ENCODE measurements around the gene FGFBP1.

The FGFBP1 gene

GRCh38 chr4:15963576-15963975 is 25.0 kb upstream of the FGFBP1 start:
- Histone ChIP-seq H3K9me3 (ENCODE audit: control insufficient read depth, insufficient read depth, low read length) (no peaks in the 10 kb centered on the region), H3K36me3 (ENCODE audit: control insufficient read depth, insufficient read depth, low read length) (peaks cover 5% of the 10 kb centered on the region), H3K27me3 (ENCODE audit: control insufficient read depth, insufficient read depth, low read length) (no peaks in the 10 kb centered on the region), H3K27ac (ENCODE audit: low read depth, low read length) (no peak overlapping the region), H3K9ac (ENCODE audit: low read depth, low read length) (no peak overlapping the region), H3K4me1 (ENCODE audit: control insufficient read depth, insufficient read depth, low read length) (no peaks in the 10 kb centered on the region), H3K4me3 (ENCODE audit: low read depth, low read length) (no peak overlapping the region)

GRCh38 chr4:15963001-15963451 is 24.5 kb upstream of the FGFBP1 start, which contains the start of gene FGFBP2:
Gene FGFBP2, minus strand, starts transcription at chr4:15963175. Its CDS starts 46 bp downstream, at chr4:15963129.
- Histone ChIP-seq H3K9me3 (ENCODE audit: control insufficient read depth, insufficient read depth, low read length) (no peaks in the 10 kb centered on the region), H3K9ac (ENCODE audit: low read depth, low read length) (no peak within 1 kb of the TSS), H3K27ac (ENCODE audit: low read depth, low read length) (no peak within 1 kb of the TSS), H3K27me3 (ENCODE audit: control insufficient read depth, insufficient read depth, low read length) (no peaks in the 10 kb centered on the region), H3K36me3 (ENCODE audit: control insufficient read depth, insufficient read depth, low read length) (no peaks in the 10 kb centered on the region), H3K4me3 (ENCODE audit: low read depth, low read length) (no peak within 1 kb of the TSS), H3K4me1 (ENCODE audit: control insufficient read depth, insufficient read depth, low read length) (peaks cover 4% of the 10 kb centered on the region)

GRCh38 chr4:15961781-15962510 is 23.4 kb upstream of the FGFBP1 start:
- Histone ChIP-seq H3K4me3 (ENCODE audit: low read depth, low read length) (no peak overlapping the region), H3K9me3 (ENCODE audit: control insufficient read depth, insufficient read depth, low read length) (no peaks in the 10 kb centered on the region), H3K36me3 (ENCODE audit: control insufficient read depth, insufficient read depth, low read length) (no peaks in the 10 kb centered on the region), H3K27me3 (ENCODE audit: control insufficient read depth, insufficient read depth, low read length) (no peaks in the 10 kb centered on the region), H3K27ac (ENCODE audit: low read depth, low read length) (no peak overlapping the region), H3K4me1 (ENCODE audit: control insufficient read depth, insufficient read depth, low read length) (peaks cover 4% of the 10 kb centered on the region), H3K9ac (ENCODE audit: low read depth, low read length) (no peak overlapping the region)

GRCh38 chr4:15958562-15958961 is 20.0 kb upstream of the FGFBP1 start:
- H3K27ac ChIP-seq (ENCODE audit: low read depth, low read length): no peak overlapping the region
- H3K27me3 ChIP-seq (ENCODE audit: control insufficient read depth, insufficient read depth, low read length): no peaks in the 10 kb centered on the region
- H3K9ac ChIP-seq (ENCODE audit: low read depth, low read length): no peak overlapping the region
- H3K4me1 ChIP-seq (ENCODE audit: control insufficient read depth, insufficient read depth, low read length): peaks cover 4% of the 10 kb centered on the region
- H3K9me3 ChIP-seq (ENCODE audit: control insufficient read depth, insufficient read depth, low read length): peaks cover 7% of the 10 kb centered on the region
- H3K4me3 ChIP-seq (ENCODE audit: low read depth, low read length): no peak overlapping the region
- H3K36me3 ChIP-seq (ENCODE audit: control insufficient read depth, insufficient read depth, low read length): no peaks in the 10 kb centered on the region

GRCh38 chr4:15956179-15956850 is 17.8 kb upstream of the FGFBP1 start:
- Histone ChIP-seq H3K9me3 (ENCODE audit: control insufficient read depth, insufficient read depth, low read length) (peaks cover 7% of the 10 kb centered on the region), H3K27ac (ENCODE audit: low read depth, low read length) (no peak overlapping the region), H3K36me3 (ENCODE audit: control insufficient read depth, insufficient read depth, low read length) (no peaks in the 10 kb centered on the region), H3K4me1 (ENCODE audit: control insufficient read depth, insufficient read depth, low read length) (peaks cover 4% of the 10 kb centered on the region), H3K27me3 (ENCODE audit: control insufficient read depth, insufficient read depth, low read length) (no peaks in the 10 kb centered on the region), H3K4me3 (ENCODE audit: low read depth, low read length) (no peak overlapping the region), H3K9ac (ENCODE audit: low read depth, low read length) (no peak overlapping the region)

GRCh38 chr4:15955670-15956069 is 17.1 kb upstream of the FGFBP1 start:
- Histone ChIP-seq H3K9me3 (ENCODE audit: control insufficient read depth, insufficient read depth, low read length) (peaks cover 7% of the 10 kb centered on the region), H3K27me3 (ENCODE audit: control insufficient read depth, insufficient read depth, low read length) (no peaks in the 10 kb centered on the region), H3K4me1 (ENCODE audit: control insufficient read depth, insufficient read depth, low read length) (peaks cover 4% of the 10 kb centered on the region), H3K36me3 (ENCODE audit: control insufficient read depth, insufficient read depth, low read length) (no peaks in the 10 kb centered on the region), H3K9ac (ENCODE audit: low read depth, low read length) (no peak overlapping the region), H3K27ac (ENCODE audit: low read depth, low read length) (no peak overlapping the region), H3K4me3 (ENCODE audit: low read depth, low read length) (no peak overlapping the region)

- H3K4me1 ChIP-seq (ENCODE audit: control insufficient read depth, insufficient read depth, low read length): peaks cover 4% of the 10 kb centered on the region
- no peak overlapping the region for H3K4me3 ChIP-seq (ENCODE audit: low read depth, low read length)
- no peaks in the 10 kb centered on the region for H3K27me3 ChIP-seq (ENCODE audit: control insufficient read depth, insufficient read depth, low read length)
- H3K36me3 ChIP-seq (ENCODE audit: control insufficient read depth, insufficient read depth, low read length): no peaks in the 10 kb centered on the region
- H3K9me3 ChIP-seq (ENCODE audit: control insufficient read depth, insufficient read depth, low read length): peaks cover 7% of the 10 kb centered on the region
- H3K27ac ChIP-seq (ENCODE audit: low read depth, low read length): no peak overlapping the region
- no peak overlapping the region for H3K9ac ChIP-seq (ENCODE audit: low read depth, low read length)
These were observed 15.1 kb upstream of the FGFBP1 start for GRCh38 chr4:15953625-15954024.

GRCh38 chr4:15951781-15952180 is 13.2 kb upstream of the FGFBP1 start:
- no peak overlapping the region for H3K4me3 ChIP-seq (ENCODE audit: low read depth, low read length)
- H3K27ac ChIP-seq (ENCODE audit: low read depth, low read length): no peak overlapping the region
- H3K4me1 ChIP-seq (ENCODE audit: control insufficient read depth, insufficient read depth, low read length): no peaks in the 10 kb centered on the region

GRCh38 chr4:15948826-15949225 is 10.3 kb upstream of the FGFBP1 start:
- Histone ChIP-seq H3K9ac (ENCODE audit: low read depth, low read length) (no peak overlapping the region), H3K27ac (ENCODE audit: low read depth, low read length) (no peak overlapping the region), H3K9me3 (ENCODE audit: control insufficient read depth, insufficient read depth, low read length) (peaks cover 3% of the 10 kb centered on the region; the same call in 1 of the 2 replicates), H3K36me3 (ENCODE audit: control insufficient read depth, insufficient read depth, low read length) (no peaks in the 10 kb centered on the region), H3K4me3 (ENCODE audit: low read depth, low read length) (no peak overlapping the region), H3K4me1 (ENCODE audit: control insufficient read depth, insufficient read depth, low read length) (no peaks in the 10 kb centered on the region), H3K27me3 (ENCODE audit: control insufficient read depth, insufficient read depth, low read length) (no peaks in the 10 kb centered on the region)

More at GRCh38 chr4:15951781-15952180, 13.2 kb upstream of the FGFBP1 start:
- Histone ChIP-seq H3K9ac (ENCODE audit: low read depth, low read length) (no peak overlapping the region), H3K36me3 (ENCODE audit: control insufficient read depth, insufficient read depth, low read length) (no peaks in the 10 kb centered on the region), H3K9me3 (ENCODE audit: control insufficient read depth, insufficient read depth, low read length) (peaks cover 7% of the 10 kb centered on the region), H3K27me3 (ENCODE audit: control insufficient read depth, insufficient read depth, low read length) (no peaks in the 10 kb centered on the region)

- Histone ChIP-seq H3K27ac (ENCODE audit: low read depth, low read length) (no peak overlapping the region), H3K4me3 (ENCODE audit: low read depth, low read length) (no peak overlapping the region), H3K9ac (ENCODE audit: low read depth, low read length) (no peak overlapping the region), H3K27me3 (ENCODE audit: control insufficient read depth, insufficient read depth, low read length) (no peaks in the 10 kb centered on the region), H3K9me3 (ENCODE audit: control insufficient read depth, insufficient read depth, low read length) (no peaks in the 10 kb centered on the region), H3K4me1 (ENCODE audit: control insufficient read depth, insufficient read depth, low read length) (no peaks in the 10 kb centered on the region), H3K36me3 (ENCODE audit: control insufficient read depth, insufficient read depth, low read length) (no peaks in the 10 kb centered on the region)
These were observed 9.1 kb upstream of the FGFBP1 start for GRCh38 chr4:15947684-15948083.

- Histone ChIP-seq H3K9ac (ENCODE audit: low read depth, low read length) (no peak overlapping the region), H3K36me3 (ENCODE audit: control insufficient read depth, insufficient read depth, low read length) (no peaks in the 10 kb centered on the region), H3K27ac (ENCODE audit: low read depth, low read length) (no peak overlapping the region), H3K4me1 (ENCODE audit: control insufficient read depth, insufficient read depth, low read length) (no peaks in the 10 kb centered on the region), H3K9me3 (ENCODE audit: control insufficient read depth, insufficient read depth, low read length) (no peaks in the 10 kb centered on the region), H3K27me3 (ENCODE audit: control insufficient read depth, insufficient read depth, low read length) (no peaks in the 10 kb centered on the region), H3K4me3 (ENCODE audit: low read depth, low read length) (no peak overlapping the region)
These were observed 7.0 kb upstream of the FGFBP1 start for GRCh38 chr4:15945516-15945915.

Data from HUES48 (cell line).